ENCODE measurements around the gene MINDY4.

MINDY4 gene

GRCh38 chr7:30858576-30858975 lies 87.4 kb downstream of the MINDY4 start:
- no peak for DNase-seq (ENCODE audit: low read depth)

DNA sequence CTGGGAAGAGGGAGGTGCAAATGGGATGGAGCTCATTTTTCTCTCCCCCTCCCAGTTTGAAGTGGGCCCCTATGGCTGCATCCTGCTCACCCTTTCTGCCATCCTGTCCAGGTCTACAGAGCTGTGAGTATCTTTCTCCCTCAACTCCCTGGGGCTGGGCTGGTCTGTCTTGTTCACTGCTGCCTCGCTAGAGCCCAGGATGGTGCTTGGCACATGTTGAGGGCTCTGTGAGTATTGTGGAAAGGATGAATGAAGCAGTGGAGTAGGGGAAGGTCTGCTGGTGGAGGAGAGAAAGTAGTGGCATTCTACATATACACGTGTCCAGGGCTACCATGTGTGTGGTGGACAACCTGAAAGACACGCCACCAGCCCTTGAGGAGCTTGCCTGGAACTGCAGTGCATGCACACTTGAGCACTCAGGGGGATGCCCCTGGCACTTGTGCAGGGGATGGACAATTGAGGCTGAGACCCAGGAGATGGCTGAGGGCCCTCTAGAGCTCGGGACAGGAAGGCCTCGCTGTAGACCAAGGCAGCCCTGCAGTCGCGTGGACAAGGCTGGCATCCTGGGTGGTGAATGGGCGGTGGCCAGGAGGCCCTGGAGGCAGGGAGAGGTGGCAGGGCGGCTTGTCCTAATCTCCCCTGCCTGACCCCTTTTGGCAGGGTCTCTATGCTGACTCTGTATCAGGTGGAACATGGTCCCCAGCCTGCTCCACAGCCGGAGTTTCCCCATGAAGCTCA lies 88.2 kb downstream of the MINDY4 start:
- no peak for DNase-seq (ENCODE audit: low read depth)

DNA sequence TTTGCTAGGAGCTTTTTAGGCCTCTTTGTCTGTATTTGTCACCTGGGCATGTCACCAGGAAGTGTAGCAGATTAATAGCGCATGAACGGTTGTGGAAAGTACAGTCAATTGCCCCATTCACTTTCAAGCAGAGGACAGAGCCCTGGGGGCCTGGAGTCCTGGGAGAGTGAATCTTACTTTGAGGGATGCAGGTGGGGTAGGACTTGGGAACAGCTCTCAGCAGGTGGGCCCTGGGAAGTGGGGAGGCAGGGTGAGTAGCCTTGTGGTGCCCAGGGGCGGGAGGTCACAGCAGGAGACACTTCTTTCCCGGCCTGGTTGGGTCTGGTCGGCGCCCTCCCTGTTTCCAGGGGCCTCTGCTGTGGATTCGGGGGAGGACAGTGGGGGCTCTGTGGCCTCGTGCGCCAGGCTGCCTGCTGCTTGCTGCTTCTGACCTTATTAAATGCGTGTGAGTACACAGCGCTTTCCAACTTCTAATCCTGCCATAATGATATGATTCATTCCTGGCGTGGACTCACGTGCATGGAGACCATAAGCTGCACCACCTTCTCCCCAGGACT lies 88.8 kb downstream of the MINDY4 start:
- no peak for DNase-seq (ENCODE audit: low read depth)

DNA sequence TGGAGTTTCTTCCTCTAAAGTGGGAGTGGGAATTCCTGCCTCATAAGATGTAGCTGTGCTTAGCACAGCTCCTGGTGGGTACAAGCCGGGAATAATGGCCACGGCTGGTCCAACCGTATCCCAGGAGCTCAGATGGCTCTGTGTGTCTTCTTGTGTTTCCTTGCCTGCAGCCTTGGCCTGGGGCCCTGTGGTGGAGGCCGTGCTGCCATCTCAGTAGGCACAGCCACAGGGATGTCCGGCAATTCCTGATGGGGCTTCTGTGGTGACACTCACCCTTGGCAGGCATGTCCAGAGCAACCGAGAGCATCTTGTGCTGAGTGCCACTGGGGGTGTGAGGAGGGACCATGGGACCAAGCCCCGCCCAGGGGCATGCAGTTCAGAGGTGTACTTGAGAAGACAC lies 90.4 kb downstream of the MINDY4 start:
- no peak for DNase-seq (ENCODE audit: low read depth)

- DNase-seq (ENCODE audit: low read depth): no peak
Measured at GRCh38 chr7:30862995-30863705, 91.9 kb downstream of the MINDY4 start.

GRCh38 chr7:30863706-30864035 lies 92.5 kb downstream of the MINDY4 start:
- DNase-seq (ENCODE audit: low read depth): no peak

GRCh38 chr7:30864101-30864500 lies 92.9 kb downstream of the MINDY4 start:
- DNase-seq (ENCODE audit: low read depth): no peak

GRCh38 chr7:30865076-30865475 lies 93.9 kb downstream of the MINDY4 start:
- no peak for DNase-seq (ENCODE audit: low read depth)

DNA sequence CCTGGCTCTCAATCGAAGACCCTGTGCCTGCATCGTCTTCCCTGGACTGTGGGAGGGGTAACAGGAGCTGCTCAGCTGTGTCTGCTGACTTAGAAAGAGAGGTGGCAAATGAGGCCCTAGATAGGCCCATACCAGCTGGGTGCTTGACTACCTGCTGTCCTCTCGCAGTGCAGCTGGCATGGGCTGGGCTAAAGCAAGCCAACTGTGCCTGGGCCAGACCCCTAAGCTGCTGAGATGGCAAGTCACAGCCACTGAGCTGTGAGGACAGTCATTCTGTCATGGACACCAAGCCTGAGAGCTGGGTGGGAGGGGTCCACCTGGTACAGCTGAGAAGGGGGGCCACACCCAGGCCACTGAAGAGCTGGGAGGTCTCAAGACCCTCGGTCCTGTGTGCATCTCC lies 94.6 kb downstream of the MINDY4 start:
- no peak for DNase-seq (ENCODE audit: low read depth)

DNA sequence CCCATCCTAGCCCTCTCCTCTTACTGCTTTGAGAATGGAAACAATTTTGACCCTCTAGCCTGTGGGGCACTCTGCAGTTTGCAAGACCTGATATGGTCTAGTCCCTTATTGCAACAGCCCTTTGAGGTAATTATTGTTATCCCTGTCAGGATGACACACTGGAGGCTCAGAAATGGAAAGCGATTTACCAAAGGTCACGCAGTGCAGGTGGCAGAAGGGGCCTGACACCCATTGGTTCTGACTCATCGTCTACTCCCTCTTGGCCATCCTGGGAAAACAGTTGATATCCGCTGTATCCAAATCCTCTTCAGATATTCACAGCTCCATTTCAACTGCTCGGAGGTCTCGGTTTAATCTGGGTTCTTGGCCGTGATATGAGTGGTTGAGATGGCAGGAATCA lies 95.7 kb downstream of the MINDY4 start:
- no peak for DNase-seq (ENCODE audit: low read depth)

DNA sequence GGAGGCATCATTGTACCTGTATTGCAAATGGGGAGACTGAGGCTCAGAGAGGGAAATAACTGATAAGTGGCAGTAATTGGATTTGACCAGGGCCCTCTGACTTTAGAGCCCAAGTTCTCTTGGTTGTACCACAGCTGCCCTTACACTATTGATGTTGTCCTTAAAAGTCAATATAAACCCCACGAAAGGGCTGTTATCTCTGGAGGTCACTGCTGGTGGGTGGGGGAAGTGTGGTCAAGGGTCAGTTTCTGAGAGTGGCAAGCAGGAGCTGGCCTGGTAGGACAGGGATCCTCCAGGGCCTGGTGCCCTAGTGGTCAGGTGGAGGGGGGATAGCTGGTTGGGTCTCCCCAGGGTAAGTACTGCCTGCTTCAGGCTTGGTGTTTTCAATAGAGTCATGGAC lies 96.3 kb downstream of the MINDY4 start:
- no peak for DNase-seq (ENCODE audit: low read depth)

GRCh38 chr7:30869794-30870611 lies 98.8 kb downstream of the MINDY4 start:
- no peak for DNase-seq (ENCODE audit: low read depth)

DNA sequence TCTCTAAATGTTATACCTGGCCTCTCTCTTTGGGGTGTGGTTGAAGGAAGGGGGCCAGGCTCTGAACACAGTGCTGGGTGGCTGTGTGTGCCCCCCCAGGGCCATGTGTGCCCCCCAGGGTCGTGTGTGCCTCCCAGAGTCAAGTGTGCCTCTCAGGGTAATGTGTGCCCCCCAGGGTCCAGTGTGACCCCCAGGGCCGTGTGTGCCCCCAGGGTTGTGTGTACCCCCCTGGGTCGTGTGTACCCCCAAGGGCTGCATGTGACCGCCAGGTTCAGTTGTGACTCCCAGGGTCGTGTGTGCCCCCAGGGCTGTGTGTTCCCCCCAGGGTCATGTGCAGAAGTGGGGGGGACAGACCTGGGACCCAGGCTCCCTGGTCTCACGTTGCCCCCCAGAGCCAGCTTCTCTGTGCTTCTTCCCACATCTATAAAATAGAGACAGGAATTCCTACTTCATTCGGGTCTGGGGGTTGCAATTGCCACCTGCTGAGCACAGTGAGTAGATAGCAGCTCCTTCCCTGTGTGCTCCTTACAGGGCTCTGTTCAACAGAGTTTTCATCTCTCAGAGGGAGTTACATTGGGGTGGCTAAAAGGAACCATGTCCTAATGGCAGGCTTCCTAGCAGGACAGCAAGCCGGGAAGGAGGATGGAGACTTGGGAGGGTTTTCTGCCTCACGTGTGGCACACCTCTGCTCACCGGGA lies 99.8 kb downstream of the MINDY4 start:
- DNase-seq (ENCODE audit: low read depth): no peak

DNA sequence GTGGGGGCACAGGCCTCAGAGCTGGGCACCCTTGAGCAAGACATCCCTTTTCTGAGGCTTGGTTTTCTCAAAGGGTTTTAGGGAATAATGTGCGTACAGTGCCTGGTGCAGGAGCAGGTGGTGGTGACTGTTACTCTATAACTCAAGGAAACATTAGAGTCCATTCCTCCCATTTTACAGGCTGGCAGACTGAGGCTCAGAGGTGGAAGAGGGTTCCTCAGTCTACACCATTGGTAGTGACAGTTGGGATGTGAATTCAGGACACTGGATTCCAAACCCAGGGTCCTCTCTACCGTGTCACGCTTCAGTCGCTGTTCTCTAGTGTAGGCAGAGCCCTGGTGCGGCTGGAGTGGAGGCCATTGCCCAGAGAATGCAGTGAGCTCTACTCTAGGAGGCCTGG lies 100.4 kb downstream of the MINDY4 start:
- DNase-seq (ENCODE audit: low read depth): no peak

DNA sequence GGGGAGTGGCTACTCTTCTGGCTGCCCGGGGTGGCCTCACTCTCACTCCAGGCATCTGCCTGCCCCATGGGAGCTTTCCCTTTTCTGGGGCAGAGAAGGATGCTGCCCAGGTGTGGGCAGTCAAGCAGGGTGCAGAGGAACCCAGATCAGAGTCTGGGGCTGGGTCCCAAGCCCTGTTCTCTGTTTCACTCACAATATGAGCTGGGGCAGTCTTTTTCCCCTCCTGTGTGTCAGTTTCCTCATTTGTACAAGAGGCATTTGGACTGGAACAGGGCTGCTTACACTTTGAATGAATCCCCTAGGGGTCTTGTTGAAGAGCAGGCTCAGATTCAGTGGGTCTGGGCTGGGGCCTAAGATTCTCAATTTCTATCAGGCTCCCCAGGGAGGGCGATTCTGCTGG lies 102.0 kb downstream of the MINDY4 start:
- DNase-seq (ENCODE audit: low read depth): no peak

GRCh38 chr7:30873656-30874055 lies 102.4 kb downstream of the MINDY4 start:
- DNase-seq (ENCODE audit: low read depth): no peak

DNA sequence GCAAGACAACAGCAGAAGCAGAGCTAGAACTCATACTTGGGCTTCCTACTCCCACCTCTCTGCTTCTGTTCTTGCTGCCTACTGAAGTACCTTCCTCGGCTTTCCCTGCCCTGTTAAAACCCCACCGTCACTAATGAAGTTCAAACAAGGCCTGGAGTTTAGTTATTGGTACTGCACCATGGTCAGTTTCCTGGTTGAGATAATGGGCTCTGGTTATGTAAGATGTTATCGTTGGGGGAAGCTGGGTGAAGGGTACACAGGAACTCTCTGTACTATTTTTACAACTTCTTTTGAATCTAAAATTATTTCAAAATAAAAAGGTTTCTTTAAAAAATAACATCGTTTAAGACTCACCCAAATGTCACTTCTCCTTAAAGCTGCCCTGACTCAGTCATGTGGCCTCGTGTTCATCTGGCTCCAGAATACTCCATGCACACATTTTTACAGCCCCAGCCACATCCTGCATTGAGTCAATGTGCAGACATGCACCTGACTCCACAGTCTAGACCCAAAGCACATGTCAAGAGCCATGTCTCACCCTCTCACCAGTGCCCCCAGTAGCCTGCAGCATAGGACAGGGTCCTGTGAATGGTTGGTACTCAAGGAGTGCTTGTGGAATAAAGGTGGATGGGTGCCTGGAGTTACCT lies 103.6 kb downstream of the MINDY4 start:
- no peak for DNase-seq (ENCODE audit: low read depth)

- DNase-seq (ENCODE audit: low read depth): no peak
Measured at GRCh38 chr7:30877015-30877769, 106.0 kb downstream of the MINDY4 start.

GRCh38 chr7:30877993-30878392 lies 106.8 kb downstream of the MINDY4 start:
- DNase-seq (ENCODE audit: low read depth): no peak

- DNase-seq (ENCODE audit: low read depth): no peak
Measured at GRCh38 chr7:30879139-30880124, 108.2 kb downstream of the MINDY4 start.
